Right lobe of liver (tissue), 4 donors: ENCODE results near the gene MMD2.

Source experiments
- CTCF ChIP-seq, 4 donors: fragments of 200-600 bp in 3 of 4; fragments of 450-650 bp in 1 of 4; IDR thresholded peaks; one replicate each; pipeline versions ENCODE4 v1.5.1 to v1.8.0; 2016 to 2022; ENCODE audit warnings: antibody characterized with exemption in 4 of 4, mild to moderate bottlenecking in 2 of 4
- POLR2A ChIP-seq: fragments of 450-650 bp; IDR thresholded peaks from one replicate; pipeline ENCODE4 v1.6.1; 2017; ENCODE audit warnings: antibody characterized with exemption, mild to moderate bottlenecking
- donor health status: DM: no; HTN: no; CAD: no.
- donor health status: DM: no; HTN: no; CAD: no.
- donor health status: DM: no; HTN: yes; CAD: no.

- TF ChIP-seq CTCF (IDR thresholded peaks at IDR 0.05) (no peak), POLR2A (no peak)
These were observed 70.8 kb downstream of the MMD2 start for GRCh38 chr7:4888161-4888560.
